Trophoblast cell (in vitro differentiated cells and primary cell): Measurements from ENCODE around the gene SPTLC3.

ENCODE experiments used
- DNase-seq, 2 donors: peaks; one replicate each; pipeline ENCODE4 v3.0.0-alpha.2; 2016
- H2AFZ ChIP-seq: 2 replicates; pipeline ENCODE4 v1.6.1; 2013; ENCODE audit warnings: low read length, moderate library complexity, mild to moderate bottlenecking; ENCODE audit not compliant: insufficient read depth, poor library complexity
- H2AK5ac ChIP-seq: 2 replicates; pipeline ENCODE4 v1.6.1; 2013; ENCODE audit warnings: mild to moderate bottlenecking, low read length
- H2BK120ac ChIP-seq: 2 replicates; pipeline ENCODE4 v1.6.1; 2013; ENCODE audit warnings: low read length, mild to moderate bottlenecking, moderate library complexity; ENCODE audit not compliant: insufficient read depth, poor library complexity
- H2BK12ac ChIP-seq: 2 replicates; pipeline ENCODE4 v1.6.1; 2013; ENCODE audit warnings: mild to moderate bottlenecking, low read length, moderate library complexity
- H2BK5ac ChIP-seq: 2 replicates; pipeline ENCODE4 v1.6.1; 2013; ENCODE audit warnings: low read length, low read depth, moderate library complexity, mild to moderate bottlenecking; ENCODE audit not compliant: poor library complexity
- H3K14ac ChIP-seq: 2 replicates; pipeline ENCODE4 v1.6.1; 2013; ENCODE audit warnings: mild to moderate bottlenecking, low read length
- H3K18ac ChIP-seq: 2 replicates; pipeline ENCODE4 v1.6.1; 2013; ENCODE audit warnings: mild to moderate bottlenecking, low read length
- H3K23ac ChIP-seq: 2 replicates; pipeline ENCODE4 v1.6.1; 2013; ENCODE audit warnings: low read length
- H3K27ac ChIP-seq: 2 replicates; pipeline ENCODE4 v1.5.1; 2013; ENCODE audit warnings: low read depth, mild to moderate bottlenecking, inconsistent platforms, low read length, moderate library complexity
- H3K27me3 ChIP-seq: 2 replicates; pipeline ENCODE4 v1.6.1; 2013; ENCODE audit warnings: inconsistent platforms, mild to moderate bottlenecking, low read length, moderate library complexity; ENCODE audit not compliant: insufficient read depth
- H3K36me3 ChIP-seq, 2 experiments: 1 replicate in 1 of 2; 2 replicates in 1 of 2; pipeline ENCODE4 v1.6.1; 2013; ENCODE audit warnings: low read length in 2 of 2, mild to moderate bottlenecking in 2 of 2, moderate library complexity in 1 of 2; ENCODE audit not compliant: insufficient read depth in 2 of 2, control insufficient read depth in 1 of 2
- H3K4ac ChIP-seq: 2 replicates; pipeline ENCODE4 v1.6.1; 2013; ENCODE audit warnings: low read depth, mild to moderate bottlenecking, low read length, moderate library complexity
- H3K4me1 ChIP-seq, 2 experiments: 1 replicate in 1 of 2; 2 replicates in 1 of 2; pipeline ENCODE4 v1.6.1; 2013; ENCODE audit warnings: low read length in 2 of 2, mild to moderate bottlenecking in 2 of 2, moderate library complexity in 1 of 2; ENCODE audit not compliant: insufficient read depth in 2 of 2, control insufficient read depth in 1 of 2
- H3K4me2 ChIP-seq: 2 replicates; pipeline ENCODE4 v1.6.1; 2013; ENCODE audit warnings: inconsistent platforms, mild to moderate bottlenecking, low read length, moderate library complexity
- H3K4me3 ChIP-seq: 2 replicates; pipeline ENCODE4 v1.5.1; 2013; ENCODE audit warnings: mild to moderate bottlenecking, low read depth, low read length, inconsistent platforms
- H3K79me1 ChIP-seq: one replicate; pipeline ENCODE4 v1.6.1; 2013; ENCODE audit warnings: low read length
- H3K79me2 ChIP-seq: 2 replicates; pipeline ENCODE4 v1.6.1; 2013; ENCODE audit warnings: low read length, mild to moderate bottlenecking; ENCODE audit not compliant: control insufficient read depth, insufficient read depth, poor library complexity
- H3K9ac ChIP-seq: 2 replicates; pipeline ENCODE4 v1.6.1; 2013; ENCODE audit warnings: mild to moderate bottlenecking, low read length
- H3K9me3 ChIP-seq: 2 replicates; pipeline ENCODE4 v1.6.1; 2013; ENCODE audit warnings: low read depth, mild to moderate bottlenecking, control low read depth, inconsistent platforms, low read length; ENCODE audit not compliant: insufficient read depth
- H4K12ac ChIP-seq: 2 replicates; pipeline ENCODE4 v1.6.1; 2013; ENCODE audit warnings: low read depth, mild to moderate bottlenecking, low read length, moderate library complexity
- H4K8ac ChIP-seq: 2 replicates; pipeline ENCODE4 v1.6.1; 2013; ENCODE audit warnings: low read depth, mild to moderate bottlenecking, low read length, moderate library complexity
- H4K91ac ChIP-seq: one replicate; pipeline ENCODE4 v1.6.1; 2013; ENCODE audit warnings: low read depth, mild to moderate bottlenecking, low read length, moderate library complexity
- WGBS: extraction: QIAGEN DNeasy Blood & Tissue Kit; methylation state at CpG from one replicate; pipeline ENCODE4 v1.1.7; 2013; ENCODE audit warnings: missing lambda C conversion rate; ENCODE audit not compliant: insufficient read length, insufficient coverage; ENCODE audit errors: extremely low coverage; 5-methylcytosine and 5-hydroxymethylcytosine counted together

Gene SPTLC3

GRCh38 chr20:13186043-13186774 lies 177.4 kb downstream of the SPTLC3 start:
- no peak overlapping the region for H3K18ac ChIP-seq
- DNase-seq = no peak
- H3K14ac ChIP-seq = no peak overlapping the region
- no peak overlapping the region for H4K12ac ChIP-seq
- H2AFZ ChIP-seq = no peak overlapping the region
- H3K4me2 ChIP-seq = no peak overlapping the region
- no peaks in the 10 kb centered on the region for H3K79me1 ChIP-seq
- H3K79me2 ChIP-seq = no peaks in the 10 kb centered on the region
- no CpG with 5 or more reads among the region's 3 CpGs for WGBS
- no peak overlapping the region for H3K9ac ChIP-seq
- no peaks in the 10 kb centered on the region for H3K27me3 ChIP-seq
- no peaks in the 10 kb centered on the region for H3K36me3 ChIP-seq
- H2BK12ac ChIP-seq = no peak overlapping the region
- no peak overlapping the region for H4K8ac ChIP-seq
- no peak overlapping the region for H2BK120ac ChIP-seq
- no peaks in the 10 kb centered on the region for H3K9me3 ChIP-seq
- H2AK5ac ChIP-seq = no peak overlapping the region
- H3K4ac ChIP-seq = no peak overlapping the region
- H4K91ac ChIP-seq = no peak overlapping the region
- H3K4me1 ChIP-seq = no peaks in the 10 kb centered on the region
- no peak overlapping the region for H3K27ac ChIP-seq
- H3K23ac ChIP-seq = no peak overlapping the region
- no peak overlapping the region for H3K4me3 ChIP-seq
- H2BK5ac ChIP-seq = no peak overlapping the region

DNA sequence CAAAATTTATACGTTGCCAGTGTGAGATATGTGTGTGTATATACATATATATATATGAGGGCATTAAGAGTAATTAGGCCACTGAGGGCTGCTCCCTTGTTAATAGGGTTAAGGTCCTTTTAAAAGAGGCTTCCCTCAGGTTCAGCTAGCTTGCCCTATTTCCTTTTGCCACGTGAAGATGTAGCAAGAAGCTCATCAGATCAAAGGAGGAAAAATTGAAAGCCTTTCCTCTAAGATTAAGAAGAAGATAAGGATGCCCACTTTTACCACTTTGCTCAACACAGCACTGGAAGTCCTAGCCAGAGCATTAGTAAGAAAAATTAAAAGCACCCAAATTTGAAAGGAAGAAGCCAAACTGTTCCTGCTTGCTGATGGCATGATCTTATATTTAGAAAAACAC lies 179.1 kb downstream of the SPTLC3 start:
- no CpG with 5 or more reads among the region's 2 CpGs for WGBS
- H4K8ac ChIP-seq = no peak overlapping the region
- no peak overlapping the region for H2BK5ac ChIP-seq
- no peak overlapping the region for H3K4me3 ChIP-seq
- H4K91ac ChIP-seq = no peak overlapping the region
- no peak overlapping the region for H3K14ac ChIP-seq
- no peaks in the 10 kb centered on the region for H3K79me1 ChIP-seq
- H3K4ac ChIP-seq = no peak overlapping the region
- H4K12ac ChIP-seq = no peak overlapping the region
- no peak overlapping the region for H3K18ac ChIP-seq
- H3K27me3 ChIP-seq = no peaks in the 10 kb centered on the region
- DNase-seq = no peak
- no peak overlapping the region for H3K27ac ChIP-seq
- H2BK12ac ChIP-seq = no peak overlapping the region
- no peaks in the 10 kb centered on the region for H3K36me3 ChIP-seq
- no peak overlapping the region for H3K23ac ChIP-seq
- H3K9ac ChIP-seq = no peak overlapping the region
- H3K4me1 ChIP-seq = no peaks in the 10 kb centered on the region
- no peak overlapping the region for H2AFZ ChIP-seq
- H3K9me3 ChIP-seq = no peaks in the 10 kb centered on the region
- H3K79me2 ChIP-seq = no peaks in the 10 kb centered on the region
- no peak overlapping the region for H3K4me2 ChIP-seq
- no peak overlapping the region for H2BK120ac ChIP-seq
- no peak overlapping the region for H2AK5ac ChIP-seq

DNA sequence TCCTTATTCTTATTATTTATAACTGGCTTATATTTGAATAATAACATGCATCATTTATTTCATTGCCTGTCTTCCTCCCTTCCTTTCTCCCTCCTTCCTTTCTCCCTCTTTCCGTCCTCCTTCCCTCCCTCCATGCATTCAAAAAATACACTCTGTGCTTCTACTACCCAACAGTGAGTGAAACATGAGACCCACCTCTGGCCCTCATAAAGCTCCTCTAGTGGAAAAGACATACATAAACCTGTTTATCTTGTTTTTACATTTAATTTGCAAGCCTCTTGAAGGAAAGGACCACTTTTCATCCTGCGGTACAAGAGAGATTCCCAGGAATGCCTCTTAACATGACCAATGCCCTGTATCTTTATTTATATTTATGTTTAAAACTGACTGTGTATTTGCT lies 190.5 kb downstream of the SPTLC3 start:
- Histone ChIP-seq H4K91ac (no peak overlapping the region), H2BK12ac (no peak overlapping the region), H4K12ac (no peak overlapping the region), H3K14ac (no peak overlapping the region), H3K4me2 (no peak overlapping the region), H2BK5ac (no peak overlapping the region), H3K79me1 (no peaks in the 10 kb centered on the region), H3K27me3 (no peaks in the 10 kb centered on the region), H3K36me3 (no peaks in the 10 kb centered on the region), H3K23ac (no peak overlapping the region), H3K4ac (no peak overlapping the region), H3K18ac (no peak overlapping the region), H4K8ac (no peak overlapping the region), H2BK120ac (no peak overlapping the region), H3K9ac (no peak overlapping the region), H3K4me1 (no peaks in the 10 kb centered on the region), H3K79me2 (no peaks in the 10 kb centered on the region), H2AK5ac (no peak overlapping the region), H3K27ac (no peak overlapping the region), H3K4me3 (no peak overlapping the region), H3K9me3 (no peaks in the 10 kb centered on the region), H2AFZ (no peak overlapping the region)
- WGBS = no CpG with 5 or more reads among the region's 2 CpGs
- DNase-seq = no peak

- WGBS = no CpG with 5 or more reads among the region's 5 CpGs
- Histone ChIP-seq H2BK5ac (no peak overlapping the region), H3K79me2 (no peaks in the 10 kb centered on the region), H3K4me1 (no peaks in the 10 kb centered on the region), H3K23ac (no peak overlapping the region), H2AFZ (no peak overlapping the region), H3K4ac (no peak overlapping the region), H3K4me2 (no peak overlapping the region), H4K12ac (no peak overlapping the region), H3K9me3 (no peaks in the 10 kb centered on the region), H3K14ac (no peak overlapping the region), H4K8ac (no peak overlapping the region), H3K36me3 (no peaks in the 10 kb centered on the region), H3K18ac (no peak overlapping the region), H4K91ac (no peak overlapping the region), H3K9ac (no peak overlapping the region), H3K79me1 (no peaks in the 10 kb centered on the region), H3K4me3 (no peak overlapping the region), H2BK120ac (no peak overlapping the region), H2AK5ac (no peak overlapping the region), H3K27ac (no peak overlapping the region), H2BK12ac (no peak overlapping the region), H3K27me3 (no peaks in the 10 kb centered on the region)
- no peak for DNase-seq
These were observed 192.2 kb downstream of the SPTLC3 start for GRCh38 chr20:13200767-13201500.
